Liver (tissue), 9 donors: ENCODE data around the gene ADAMTS3. TPM values are rescaled to one million over a fixed set of nuclear protein-coding genes. Genes with fewer than 3 reads are reported as not detected.

Source experiments
- DNase-seq: peaks from one replicate; pipeline ENCODE4 v3.0.0-alpha.2; 2017; ENCODE audit warnings: low spot score
- H3K27ac ChIP-seq, 2 donors: one replicate each; pipeline ENCODE4 v1.7.0; 2013; ENCODE audit warnings: inconsistent platforms in 2 of 2, low read length in 2 of 2, control low read depth in 1 of 2, low read depth in 1 of 2, mild to moderate bottlenecking in 1 of 2
- H3K27me3 ChIP-seq, 4 donors: one replicate each; pipeline versions ENCODE4 v1.6.1 to v1.7.0; 2013; ENCODE audit warnings: low read length in 3 of 4, inconsistent platforms in 1 of 4, mild to moderate bottlenecking in 1 of 4, moderate library complexity in 1 of 4; ENCODE audit not compliant: control insufficient read depth in 4 of 4, insufficient read depth in 4 of 4
- H3K36me3 ChIP-seq, 4 donors: one replicate each; pipeline versions ENCODE4 v1.6.1 to v1.7.0; 2013; ENCODE audit warnings: low read length in 3 of 4, mild to moderate bottlenecking in 3 of 4, low read depth in 1 of 4, moderate library complexity in 1 of 4; ENCODE audit not compliant: control insufficient read depth in 4 of 4, insufficient read depth in 3 of 4
- H3K4me1 ChIP-seq, 4 donors: one replicate each; pipeline versions ENCODE4 v1.6.1 to v1.7.0; 2013; ENCODE audit warnings: low read length in 3 of 4, mild to moderate bottlenecking in 3 of 4, moderate library complexity in 1 of 4; ENCODE audit not compliant: control insufficient read depth in 4 of 4, insufficient read depth in 4 of 4
- H3K4me3 ChIP-seq, 3 donors: one replicate each; pipeline versions ENCODE4 v1.6.1 to v1.7.0; 2013; ENCODE audit warnings: low read length in 3 of 3, control low read depth in 1 of 3, low read depth in 1 of 3, mild to moderate bottlenecking in 1 of 3
- H3K9ac ChIP-seq, 2 donors: one replicate each; pipeline ENCODE4 v1.7.0; 2013; ENCODE audit warnings: low read length in 2 of 2, mild to moderate bottlenecking in 2 of 2, moderate library complexity in 2 of 2, control low read depth in 1 of 2, low read depth in 1 of 2
- H3K9me3 ChIP-seq, 4 donors: one replicate each; pipeline versions ENCODE4 v1.6.1 to v1.7.0; 2013; ENCODE audit warnings: low read length in 3 of 4; ENCODE audit not compliant: control insufficient read depth in 4 of 4
- EGR1 ChIP-seq, 2 donors: IDR thresholded peaks; 2 replicates each; pipeline ENCODE4 v1.6.1; 2016 to 2018; ENCODE audit warnings: antibody characterized with exemption in 2 of 2, low read depth in 2 of 2
- FOXA1 ChIP-seq: IDR thresholded peaks from 2 replicates; pipeline ENCODE4 v1.6.1; 2016; ENCODE audit warnings: antibody characterized with exemption
- HNF4A ChIP-seq, 2 donors: conservative IDR thresholded peaks; 2 replicates each; pipeline ENCODE4 v1.6.1; 2016; ENCODE audit warnings: antibody characterized with exemption in 2 of 2, mild to moderate bottlenecking in 2 of 2
- HNF4G ChIP-seq: IDR thresholded peaks from 2 replicates; pipeline ENCODE4 v1.6.1; 2016; ENCODE audit warnings: antibody characterized with exemption
- JUND ChIP-seq, 2 donors: IDR thresholded peaks; 2 replicates each; pipeline ENCODE4 v1.6.1; 2016; ENCODE audit warnings: antibody characterized with exemption in 2 of 2
- MAX ChIP-seq: IDR thresholded peaks from 2 replicates; pipeline ENCODE4 v1.6.1; 2016; ENCODE audit warnings: antibody characterized with exemption
- NR2F2 ChIP-seq: IDR thresholded peaks from 2 replicates; pipeline ENCODE4 v1.6.1; 2016; ENCODE audit warnings: antibody characterized with exemption
- RAD21 ChIP-seq, 2 donors: IDR thresholded peaks; 2 replicates each; pipeline ENCODE4 v1.6.1; 2016; ENCODE audit warnings: antibody characterized with exemption in 2 of 2, mild to moderate bottlenecking in 2 of 2
- REST ChIP-seq: IDR thresholded peaks from 2 replicates; pipeline ENCODE4 v1.6.1; 2016; ENCODE audit warnings: antibody characterized with exemption, mild to moderate bottlenecking
- RXRA ChIP-seq, 2 donors: IDR thresholded peaks; 2 replicates each; pipeline ENCODE4 v1.6.1; 2017 to 2018; ENCODE audit warnings: antibody characterized with exemption in 2 of 2, mild to moderate bottlenecking in 1 of 2
- SP1 ChIP-seq: IDR thresholded peaks from 2 replicates; pipeline ENCODE4 v1.6.1; 2018; ENCODE audit warnings: antibody characterized with exemption, mild to moderate bottlenecking
- TAF1 ChIP-seq: conservative IDR thresholded peaks from 2 replicates; pipeline ENCODE4 v1.6.1; 2016; ENCODE audit warnings: antibody characterized with exemption, mild to moderate bottlenecking
- YY1 ChIP-seq: IDR thresholded peaks from 2 replicates; pipeline ENCODE4 v1.6.1; 2016; ENCODE audit warnings: antibody characterized with exemption, mild to moderate bottlenecking
- WGBS: extraction: QIAGEN DNeasy Blood & Tissue Kit; methylation state at CpG from one replicate; pipeline ENCODE4 v1.1.7; 2013; 5-methylcytosine and 5-hydroxymethylcytosine counted together
- polyA plus RNA-seq, 2 donors: library from polyadenylated mRNA; stranded (reverse) in 1 of 2; unstranded in 1 of 2; fragments of 200-250 nt in 1 of 2; fragments of >200 nt in 1 of 2; fragmentation: Nextera tagmentation in 1 of 2; extraction: Ambion mirVana in 1 of 2; gene quantifications; one replicate each; pipeline versions ENCODE4 v1.2.1 to v1.2.3, GENCODE V29; 2013 to 2015
- total RNA-seq, 2 donors: library from RNA; depleted of rRNA; stranded (reverse); fragments of >200 nt; gene quantifications; one replicate each; pipeline ENCODE4 v1.2.3, GENCODE V29; 2014
- TF ChIP-seq, protein P1 (sequence below): fragments of 150-350 bp; IDR thresholded peaks from 2 replicates; pipeline ENCODE4 v1.5.1; 2017; ENCODE audit warnings: improper control_type of control experiment, low read depth, low read length; ENCODE audit not compliant: missing input control
- TF ChIP-seq, protein P2 (sequence below): IDR thresholded peaks from 2 replicates; pipeline ENCODE4 v1.6.1; 2016; ENCODE audit warnings: antibody characterized with exemption
- donor health status: healthy.
- donor health status: healthy.
- donor health status: healthy.
- donor health status: healthy.
- donor health status: healthy.

The ADAMTS3 gene
- total and polyA plus RNA-seq, 4 donors, result 0.12 to 1.9 (median 0.25) TPM; not detected in 1

- Histone ChIP-seq H3K4me1 (no peaks in the 10 kb centered on the region), H3K4me3 (no peak overlapping the region), H3K27me3 (no peaks in the 10 kb centered on the region), H3K9me3 (no peaks in the 10 kb centered on the region), H3K36me3 (no peaks in the 10 kb centered on the region), H3K9ac (no peak overlapping the region), H3K27ac (no peak overlapping the region)
- TF ChIP-seq SP1 (no peak), RXRA (IDR thresholded peaks at IDR 0.05) (no peak), NR2F2 (no peak), JUND (IDR thresholded peaks at IDR 0.05) (no peak), YY1 (no peak), EGR1 (IDR thresholded peaks at IDR 0.05; ENCODE audit: low read depth in 2 of 2) (no peak), MAX (no peak), HNF4A (conservative IDR thresholded peaks at IDR 0.05) (no peak), REST (no peak), RAD21 (IDR thresholded peaks at IDR 0.05) (no peak), HNF4G (no peak), FOXA1 (no peak)
- TF ChIP-seq, protein P1, sequence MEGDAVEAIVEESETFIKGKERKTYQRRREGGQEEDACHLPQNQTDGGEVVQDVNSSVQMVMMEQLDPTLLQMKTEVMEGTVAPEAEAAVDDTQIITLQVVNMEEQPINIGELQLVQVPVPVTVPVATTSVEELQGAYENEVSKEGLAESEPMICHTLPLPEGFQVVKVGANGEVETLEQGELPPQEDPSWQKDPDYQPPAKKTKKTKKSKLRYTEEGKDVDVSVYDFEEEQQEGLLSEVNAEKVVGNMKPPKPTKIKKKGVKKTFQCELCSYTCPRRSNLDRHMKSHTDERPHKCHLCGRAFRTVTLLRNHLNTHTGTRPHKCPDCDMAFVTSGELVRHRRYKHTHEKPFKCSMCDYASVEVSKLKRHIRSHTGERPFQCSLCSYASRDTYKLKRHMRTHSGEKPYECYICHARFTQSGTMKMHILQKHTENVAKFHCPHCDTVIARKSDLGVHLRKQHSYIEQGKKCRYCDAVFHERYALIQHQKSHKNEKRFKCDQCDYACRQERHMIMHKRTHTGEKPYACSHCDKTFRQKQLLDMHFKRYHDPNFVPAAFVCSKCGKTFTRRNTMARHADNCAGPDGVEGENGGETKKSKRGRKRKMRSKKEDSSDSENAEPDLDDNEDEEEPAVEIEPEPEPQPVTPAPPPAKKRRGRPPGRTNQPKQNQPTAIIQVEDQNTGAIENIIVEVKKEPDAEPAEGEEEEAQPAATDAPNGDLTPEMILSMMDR, result no peak
- DNase-seq, result no peak
- 84% methylated on average over 5 of the region's 5 CpGs for WGBS
Observed at GRCh38 chr4:72442715-72443114, 126.3 kb downstream of the ADAMTS3 start.

- TF ChIP-seq JUND (IDR thresholded peaks at IDR 0.05) (no peak), YY1 (no peak), TAF1 (no peak), HNF4A (conservative IDR thresholded peaks at IDR 0.05) (no peak), MAX (no peak)
- Histone ChIP-seq H3K9ac (no peak overlapping the region), H3K4me3 (no peak overlapping the region), H3K27me3 (no peaks in the 10 kb centered on the region), H3K4me1 (no peaks in the 10 kb centered on the region), H3K9me3 (no peaks in the 10 kb centered on the region), H3K27ac (no peak overlapping the region), H3K36me3 (no peaks in the 10 kb centered on the region)
- DNase-seq, result no peak
- WGBS, result 45% methylated on average over 2 of the region's 2 CpGs
Observed at GRCh38 chr4:72442147-72442546, 126.9 kb downstream of the ADAMTS3 start.

GRCh38 chr4:72440386-72440785 lies 128.6 kb downstream of the ADAMTS3 start:
- DNase-seq, result no peak
- H3K4me1 ChIP-seq, result no peaks in the 10 kb centered on the region
- TF ChIP-seq MAX (no peak), JUND (IDR thresholded peaks at IDR 0.05) (no peak), HNF4G (no peak), SP1 (no peak), HNF4A (conservative IDR thresholded peaks at IDR 0.05) (no peak)
- TF ChIP-seq, protein P2, sequence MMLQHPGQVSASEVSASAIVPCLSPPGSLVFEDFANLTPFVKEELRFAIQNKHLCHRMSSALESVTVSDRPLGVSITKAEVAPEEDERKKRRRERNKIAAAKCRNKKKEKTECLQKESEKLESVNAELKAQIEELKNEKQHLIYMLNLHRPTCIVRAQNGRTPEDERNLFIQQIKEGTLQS, result no peak
- TF ChIP-seq, protein P1, result no peak
- H3K9ac ChIP-seq, result no peak overlapping the region
- no peak overlapping the region for H3K4me3 ChIP-seq
- no peak overlapping the region for H3K27ac ChIP-seq
- WGBS, result 94% methylated on average over 1 of the region's 1 CpG
- no peaks in the 10 kb centered on the region for H3K9me3 ChIP-seq
- H3K27me3 ChIP-seq, result no peaks in the 10 kb centered on the region
- H3K36me3 ChIP-seq, result no peaks in the 10 kb centered on the region
